Left lung (tissue), 10 donors: ENCODE measurements around the gene C1QL1. TPM values are rescaled to one million over a fixed set of nuclear protein-coding genes. Genes with fewer than 3 reads are reported as not detected.

Experiments
- ATAC-seq: fragments of 200-7000 bp; cut with Tn5 transposase; one replicate; pipeline ENCODE4 v1.9.1; 2020; ENCODE audit warnings: moderate library complexity
- DNase-seq, 4 donors: peaks; one replicate each; pipeline ENCODE4 v3.0.0-alpha.2; 2013 to 2020
- H3K27ac ChIP-seq, 2 donors: fragments of 200-600 bp; sonication (generic) in 1 of 2; one replicate each; pipeline versions ENCODE4 v1.5.0 to v1.8.0; 2020 to 2021
- H3K27me3 ChIP-seq, 2 donors: fragments of 200-600 bp; sonication (generic) in 1 of 2; one replicate each; pipeline versions ENCODE4 v1.5.0 to v1.8.0; 2020 to 2021
- H3K36me3 ChIP-seq, 2 donors: fragments of 200-600 bp; sonication (generic) in 1 of 2; one replicate each; pipeline versions ENCODE4 v1.5.0 to v1.8.0; 2020 to 2021
- H3K4me1 ChIP-seq, 2 donors: fragments of 200-600 bp; one replicate each; pipeline ENCODE4 v1.8.0; 2021
- H3K4me3 ChIP-seq, 2 donors: fragments of 200-600 bp; sonication (generic) in 1 of 2; one replicate each; pipeline versions ENCODE4 v1.5.0 to v1.8.0; 2020 to 2021; ENCODE audit warnings: mild to moderate bottlenecking in 1 of 2
- H3K9me3 ChIP-seq, 2 donors: fragments of 200-600 bp; sonication (generic) in 1 of 2; one replicate each; pipeline versions ENCODE4 v1.5.0 to v1.8.0; 2020 to 2021
- CTCF ChIP-seq, 2 donors: fragments of 200-600 bp; sonication (generic) in 1 of 2; IDR thresholded peaks; one replicate each; pipeline versions ENCODE4 v1.5.0 to v1.8.0; 2021; ENCODE audit warnings: antibody characterized with exemption in 2 of 2
- intact Hi-C, 2 donors: fragments of 100-400 bp; cut with DNase I; formaldehyde crosslinking; loops; one replicate each; pipeline versions ENCODE4 v1.11.2 to v1.14.2; 2022
- polyA plus RNA-seq, 6 donors: library from polyadenylated mRNA; unstranded; fragments of 120-200 nt; gene quantifications; one replicate each; pipeline ENCODE4 v1.2.1, GENCODE V29; 2013; ENCODE audit not compliant: insufficient read length in 6 of 6
- total RNA-seq, 2 donors: library from RNA; stranded (reverse); fragmentation: NEBNext Ultra II Directional; extraction: Animal tissue kit (Norgen Biotek cat#: 25700); gene quantifications; one replicate each; pipeline ENCODE4 v1.2.1, GENCODE V29; 2021
- donor health status: DM: no; HTN: yes; CAD: no.
- donor health status: DM: no; HTN: no; CAD: no.

The C1QL1 gene
- total and polyA plus RNA-seq, 8 donors: 0.70 to 2.9 (median 2.2) TPM; not detected in 1

- H3K36me3 ChIP-seq: peaks cover 0 to 41% of the 10 kb centered on the region in 2 donors
- no peaks in the 10 kb centered on the region for H3K9me3 ChIP-seq
- ATAC-seq: no peak
- no peak for DNase-seq
- no peak for TF ChIP-seq CTCF (IDR thresholded peaks at IDR 0.05)
- intact Hi-C loops: no loop called here
- no peak overlapping the region for H3K27ac ChIP-seq
- H3K4me3 ChIP-seq: no peak overlapping the region
- H3K27me3 ChIP-seq: no peaks in the 10 kb centered on the region
- H3K4me1 ChIP-seq: no peaks in the 10 kb centered on the region
Measured at GRCh38 chr17:44928950-44929720, 39.0 kb downstream of the C1QL1 start.

DNA sequence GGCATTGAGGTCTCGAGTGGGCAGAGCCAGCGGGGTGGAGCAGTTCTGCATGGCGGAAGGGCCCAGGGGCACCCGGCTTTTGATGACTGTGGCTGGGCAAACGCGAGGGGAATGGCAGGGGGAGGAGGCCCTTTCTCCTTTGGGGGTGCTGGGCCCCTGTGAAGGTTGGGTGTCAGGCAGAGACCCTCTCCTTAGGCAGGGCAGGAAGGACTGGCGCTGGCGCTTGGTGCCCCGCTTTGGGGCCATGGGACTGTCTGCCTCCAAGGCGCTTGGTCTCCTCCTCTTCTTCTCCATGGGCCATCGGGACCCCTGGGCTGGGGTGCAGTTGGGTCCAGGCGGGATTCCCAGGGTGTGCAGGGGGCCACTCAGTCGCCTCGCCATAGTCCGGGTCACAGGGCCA is 40.0 kb downstream of the C1QL1 start:
- peaks cover 0 to 41% of the 10 kb centered on the region in 2 donors for H3K36me3 ChIP-seq
- H3K27ac ChIP-seq: no peak overlapping the region
- H3K4me1 ChIP-seq: no peaks in the 10 kb centered on the region
- no peak overlapping the region for H3K4me3 ChIP-seq
- ATAC-seq: no peak
- H3K27me3 ChIP-seq: peaks cover 0 to under 1% of the 10 kb centered on the region in 2 donors
- H3K9me3 ChIP-seq: no peaks in the 10 kb centered on the region
- peak in 1 of 4 donors; percentile 57 for DNase-seq
- no peak for TF ChIP-seq CTCF (IDR thresholded peaks at IDR 0.05)
- intact Hi-C loops: no loop called here

GRCh38 chr17:44927696-44928095 is 40.4 kb downstream of the C1QL1 start:
- Histone ChIP-seq H3K27ac (no peak overlapping the region), H3K9me3 (no peaks in the 10 kb centered on the region), H3K4me3 (no peak overlapping the region), H3K36me3 (peaks cover 0 to 37% of the 10 kb centered on the region in 2 donors), H3K4me1 (no peaks in the 10 kb centered on the region), H3K27me3 (peaks cover 0 to 5% of the 10 kb centered on the region in 2 donors)
- ATAC-seq: no peak
- intact Hi-C loops: no loop called here
- no peak for DNase-seq
- TF ChIP-seq CTCF (IDR thresholded peaks at IDR 0.05): no peak

GRCh38 chr17:44926821-44927525 is 41.1 kb downstream of the C1QL1 start:
- Histone ChIP-seq H3K27me3 (peaks cover 0 to 12% of the 10 kb centered on the region in 2 donors), H3K27ac (no peak overlapping the region), H3K4me3 (no peak overlapping the region), H3K4me1 (no peaks in the 10 kb centered on the region), H3K36me3 (peaks cover 0 to 30% of the 10 kb centered on the region in 2 donors), H3K9me3 (no peaks in the 10 kb centered on the region)
- DNase-seq: peak in 2 of 4 donors; percentile 13 to 39
- TF ChIP-seq CTCF (IDR thresholded peaks at IDR 0.05): no peak
- no peak for ATAC-seq
- intact Hi-C loops: no loop called here
